Lower lobe of right lung (tissue), 2 donors: Measurements from ENCODE around the gene CC2D1A. TPM values are rescaled to one million over a fixed set of nuclear protein-coding genes. Genes with fewer than 3 reads are reported as not detected.

Experiments
- ATAC-seq, 2 donors: fragments of 200-7000 bp; cut with Tn5 transposase; one replicate each; pipeline ENCODE4 v1.9.1; 2020 to 2022; ENCODE audit warnings: mild to moderate bottlenecking in 2 of 2, moderate library complexity in 2 of 2
- DNase-seq: peaks from one replicate; pipeline ENCODE4 v3.0.0-alpha.2; 2020
- H3K27ac ChIP-seq: fragments of 200-600 bp; one replicate; pipeline ENCODE4 v1.8.0; 2022
- H3K27me3 ChIP-seq: fragments of 200-600 bp; one replicate; pipeline ENCODE4 v1.8.0; 2022; ENCODE audit warnings: low read depth
- H3K36me3 ChIP-seq: fragments of 200-600 bp; one replicate; pipeline ENCODE4 v1.8.0; 2022; ENCODE audit warnings: mild to moderate bottlenecking
- H3K4me1 ChIP-seq: fragments of 200-600 bp; one replicate; pipeline ENCODE4 v1.8.0; 2022
- H3K4me3 ChIP-seq: fragments of 200-600 bp; one replicate; pipeline ENCODE4 v1.8.0; 2022; ENCODE audit warnings: mild to moderate bottlenecking
- H3K9me3 ChIP-seq: fragments of 200-600 bp; one replicate; pipeline ENCODE4 v1.8.0; 2022
- intact Hi-C: fragments of 100-400 bp; cut with DNase I; formaldehyde crosslinking; loops from one replicate; pipeline ENCODE4 v1.11.0; 2022
- total RNA-seq: library from RNA; stranded (reverse); fragmentation: NEBNext Ultra II Directional; extraction: Animal tissue kit (Norgen Biotek cat#: 25700); gene quantifications from one replicate; pipeline ENCODE4 v1.2.1, GENCODE V29; 2021
- TF ChIP-seq, protein P1 (sequence below): fragments of 200-600 bp; IDR thresholded peaks from one replicate; pipeline ENCODE4 v1.8.0; 2022; ENCODE audit warnings: antibody characterized with exemption, mild to moderate bottlenecking
- donor health status: DM: no; HTN: yes; CAD: no; lungs with severe emphysema.

The CC2D1A gene
- total RNA-seq, 1 donor from 2014 or later, result 32.4 TPM

DNA sequence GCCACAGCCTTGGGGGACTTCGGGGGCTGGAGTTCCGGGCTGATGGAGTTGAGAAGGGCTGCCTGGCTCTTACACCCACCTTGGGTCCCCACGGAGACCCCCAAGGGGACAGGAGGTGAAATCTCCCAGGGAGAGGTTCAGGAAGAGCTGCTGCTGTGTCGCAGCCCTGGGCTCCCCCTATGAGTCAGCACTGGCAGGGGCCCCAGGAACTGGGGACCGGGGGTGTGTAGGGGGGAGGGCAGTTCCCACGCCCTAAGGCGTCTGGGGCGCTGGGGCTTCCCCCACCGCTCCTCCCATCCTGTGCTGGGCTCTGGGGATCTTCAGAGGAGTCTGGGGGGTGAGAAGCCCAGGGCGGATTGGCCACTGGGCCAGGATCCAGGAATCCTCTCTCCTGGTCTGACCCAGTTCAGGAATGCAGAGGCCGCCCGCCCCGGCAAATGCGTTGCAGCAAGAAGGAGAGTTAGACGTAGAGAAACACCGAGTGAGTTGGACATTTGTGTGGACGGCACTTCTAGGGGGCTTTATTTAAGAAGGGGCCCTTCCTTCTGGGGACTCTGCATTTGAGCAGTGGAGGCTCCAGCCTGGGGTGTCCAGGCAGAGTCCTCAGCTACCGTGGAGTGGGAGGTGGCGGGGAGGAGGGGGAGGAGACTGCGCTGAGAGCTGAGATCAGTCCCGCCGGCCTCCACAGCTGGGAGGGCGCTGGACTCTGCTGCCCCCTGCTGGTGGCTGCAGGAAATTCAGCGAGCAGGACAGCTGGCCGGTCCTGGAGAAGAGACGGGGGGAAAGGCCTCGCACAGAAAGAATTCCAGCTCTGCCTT is 44.1 kb upstream of the CC2D1A start:
- Histone ChIP-seq H3K36me3 (no peaks in the 10 kb centered on the region), H3K27ac (peak overlapping the region; percentile 97), H3K9me3 (no peaks in the 10 kb centered on the region), H3K27me3 (no peaks in the 10 kb centered on the region), H3K4me3 (peak overlapping the region; percentile 56), H3K4me1 (peaks cover 34% of the 10 kb centered on the region)
- TF ChIP-seq, protein P1, sequence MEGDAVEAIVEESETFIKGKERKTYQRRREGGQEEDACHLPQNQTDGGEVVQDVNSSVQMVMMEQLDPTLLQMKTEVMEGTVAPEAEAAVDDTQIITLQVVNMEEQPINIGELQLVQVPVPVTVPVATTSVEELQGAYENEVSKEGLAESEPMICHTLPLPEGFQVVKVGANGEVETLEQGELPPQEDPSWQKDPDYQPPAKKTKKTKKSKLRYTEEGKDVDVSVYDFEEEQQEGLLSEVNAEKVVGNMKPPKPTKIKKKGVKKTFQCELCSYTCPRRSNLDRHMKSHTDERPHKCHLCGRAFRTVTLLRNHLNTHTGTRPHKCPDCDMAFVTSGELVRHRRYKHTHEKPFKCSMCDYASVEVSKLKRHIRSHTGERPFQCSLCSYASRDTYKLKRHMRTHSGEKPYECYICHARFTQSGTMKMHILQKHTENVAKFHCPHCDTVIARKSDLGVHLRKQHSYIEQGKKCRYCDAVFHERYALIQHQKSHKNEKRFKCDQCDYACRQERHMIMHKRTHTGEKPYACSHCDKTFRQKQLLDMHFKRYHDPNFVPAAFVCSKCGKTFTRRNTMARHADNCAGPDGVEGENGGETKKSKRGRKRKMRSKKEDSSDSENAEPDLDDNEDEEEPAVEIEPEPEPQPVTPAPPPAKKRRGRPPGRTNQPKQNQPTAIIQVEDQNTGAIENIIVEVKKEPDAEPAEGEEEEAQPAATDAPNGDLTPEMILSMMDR, result peak; percentile 99
- ATAC-seq (peak; percentile 94 to 95), DNase-seq (peak; percentile 95)
- intact Hi-C loops, result loop anchor here (10.0 kb wide), 1 partner anchor 77 kb away; no protein-coding TSS in a partner anchor

DNA sequence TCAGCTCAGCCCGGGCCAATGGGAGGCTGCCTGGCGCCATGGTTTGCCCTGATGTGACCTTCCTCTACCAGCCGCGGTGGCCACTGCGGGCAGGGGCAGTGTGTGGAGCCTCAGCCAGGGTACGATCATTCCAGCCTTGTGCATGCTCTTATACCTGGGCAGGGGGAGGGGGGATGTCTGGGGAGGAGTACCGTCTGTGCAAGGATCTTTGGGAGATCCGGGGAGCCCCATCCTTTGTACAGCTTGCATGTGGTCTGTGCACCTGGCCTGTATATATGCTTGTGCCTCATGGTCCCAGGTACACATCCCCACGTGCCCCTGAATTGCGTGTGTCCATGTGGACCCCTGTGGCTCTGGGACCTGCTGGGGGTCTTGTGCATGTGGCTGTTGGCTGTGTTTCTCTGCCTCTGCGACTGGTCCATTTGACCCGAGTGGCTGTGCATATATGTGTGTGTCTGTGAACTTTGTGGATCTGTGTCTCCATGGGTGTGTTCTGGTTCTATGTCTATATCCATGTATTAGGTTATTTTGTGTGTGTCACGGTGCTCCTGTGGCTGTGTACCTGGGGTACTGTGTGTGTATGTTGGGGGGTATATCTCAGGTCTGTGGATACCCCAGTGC is 41.8 kb upstream of the CC2D1A start:
- ATAC-seq (no peak), DNase-seq (no peak)
- TF ChIP-seq, protein P1, result no peak
- intact Hi-C loops, result loop anchor here (10.0 kb wide), 1 partner anchor 79 kb away; no protein-coding TSS in a partner anchor
- Histone ChIP-seq H3K4me1 (peaks cover 34% of the 10 kb centered on the region), H3K9me3 (no peaks in the 10 kb centered on the region), H3K27ac (no peak overlapping the region), H3K27me3 (no peaks in the 10 kb centered on the region), H3K36me3 (no peaks in the 10 kb centered on the region), H3K4me3 (no peak overlapping the region)

DNA sequence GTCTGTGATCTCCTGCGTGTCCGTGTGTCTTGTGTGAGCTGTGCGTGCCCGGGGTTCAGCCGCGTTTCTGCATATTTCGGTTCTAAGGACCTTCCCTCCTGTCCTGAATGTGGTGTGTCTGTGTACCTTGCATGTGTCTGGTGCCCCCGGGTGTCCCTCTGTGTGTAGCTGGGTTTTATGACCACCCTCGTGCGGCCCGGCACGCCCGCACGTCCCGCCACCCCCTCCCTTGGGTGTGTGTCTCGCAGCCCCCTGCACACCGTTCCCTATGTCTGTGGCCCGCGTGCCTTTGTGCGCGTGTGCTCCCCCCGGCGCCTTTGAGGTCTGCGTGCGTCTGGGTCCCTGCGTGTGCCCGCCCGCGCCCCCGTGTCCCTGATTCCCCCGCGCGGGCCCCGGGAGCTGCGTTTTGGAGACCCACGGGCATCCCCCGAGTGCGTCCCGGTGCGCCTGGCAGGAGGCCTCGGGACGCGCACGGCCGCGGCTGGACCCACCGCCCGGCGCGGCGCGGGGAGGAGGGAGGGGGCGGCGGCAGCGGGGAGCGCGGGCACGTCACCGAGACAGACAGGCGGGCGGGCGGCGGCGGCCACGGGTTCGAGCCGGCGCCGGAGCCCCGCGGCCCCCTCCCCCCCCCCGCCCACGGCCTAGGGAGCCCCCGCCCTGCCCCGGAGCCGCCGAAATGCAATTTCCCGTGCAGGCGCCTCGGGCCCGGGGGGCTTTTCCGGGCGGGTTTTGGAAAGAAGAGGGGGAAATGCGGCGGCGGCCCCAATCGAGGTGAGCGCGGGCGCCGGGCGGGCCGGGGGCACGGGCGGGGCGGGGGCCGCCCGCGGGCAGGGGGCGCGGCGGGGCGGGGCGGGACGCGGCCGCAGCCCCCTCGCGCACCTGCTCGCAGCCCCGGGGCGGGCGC is 41.1 kb upstream of the CC2D1A start:
- Histone ChIP-seq H3K9me3 (no peaks in the 10 kb centered on the region), H3K36me3 (no peaks in the 10 kb centered on the region), H3K4me1 (peaks cover 34% of the 10 kb centered on the region), H3K27me3 (no peaks in the 10 kb centered on the region), H3K4me3 (peak overlapping the region; percentile 68), H3K27ac (no peak overlapping the region)
- DNase-seq (no peak), ATAC-seq (no peak)
- intact Hi-C loops, result loop anchor here (10.0 kb wide), 1 partner anchor 80 kb away; no protein-coding TSS in a partner anchor
- TF ChIP-seq, protein P1, result no peak

DNA sequence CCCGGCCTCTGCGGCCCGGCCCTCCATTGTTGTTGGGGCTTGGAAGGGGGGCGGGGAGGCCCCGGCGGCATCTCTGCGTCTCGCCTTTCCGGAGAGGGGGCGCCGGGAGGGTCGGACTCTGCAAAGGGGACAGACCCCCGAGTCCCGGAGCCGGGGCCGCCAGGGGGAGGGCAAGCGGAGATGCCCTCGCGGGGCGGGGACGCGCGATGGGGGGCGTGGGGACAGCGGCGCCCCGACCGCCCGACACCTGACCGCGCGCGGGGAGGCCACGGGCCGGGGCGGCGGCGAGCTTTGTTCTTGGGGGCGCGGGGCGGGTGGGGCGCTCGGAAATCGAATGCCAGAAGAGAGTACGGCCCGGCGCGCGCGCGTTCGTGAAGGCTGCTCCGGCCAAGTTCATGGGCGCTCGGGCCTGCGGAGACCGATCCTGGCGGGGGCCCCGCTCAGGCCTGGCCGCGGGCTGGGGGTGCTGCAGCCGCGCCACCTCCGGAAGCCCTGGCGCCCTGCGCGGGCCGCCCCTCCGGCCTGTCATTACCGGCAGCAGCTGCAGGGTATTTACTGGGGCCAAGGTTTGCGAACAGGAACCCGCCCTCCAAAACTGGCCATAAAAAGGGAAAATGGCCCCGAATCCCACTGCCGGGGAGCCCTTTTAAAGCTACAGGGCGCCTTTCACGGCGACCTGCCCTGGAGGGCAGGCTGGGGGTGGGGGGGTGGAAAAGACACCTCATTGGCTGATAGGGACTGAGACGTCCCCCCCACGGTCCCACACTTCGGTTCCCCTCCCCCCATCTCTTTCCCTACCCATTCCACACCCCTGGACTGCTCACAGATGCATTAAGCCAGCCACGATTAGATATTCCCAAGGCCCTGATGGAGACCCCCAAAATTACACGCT is 40.2 kb upstream of the CC2D1A start:
- no peak for ATAC-seq
- TF ChIP-seq, protein P1, result no peak
- H3K36me3 ChIP-seq, result no peaks in the 10 kb centered on the region
- peaks cover 33% of the 10 kb centered on the region for H3K4me1 ChIP-seq
- peak overlapping the region; percentile 68 for H3K4me3 ChIP-seq
- no peak for DNase-seq
- no peaks in the 10 kb centered on the region for H3K9me3 ChIP-seq
- H3K27ac ChIP-seq, result peak overlapping the region; percentile 67
- intact Hi-C loops, result loop anchor here (10.0 kb wide), 1 partner anchor 81 kb away; no protein-coding TSS in a partner anchor
- H3K27me3 ChIP-seq, result no peaks in the 10 kb centered on the region
